Breast epithelium (tissue), 4 donors: ENCODE results near the gene GMPR. TPM values are rescaled to one million over a fixed set of nuclear protein-coding genes. Genes with fewer than 3 reads are reported as not detected.

ENCODE experiments used
- DNase-seq, 2 donors: peaks; one replicate each; pipeline ENCODE4 v3.0.0-alpha.2; 2019; ENCODE audit warnings: low spot score in 2 of 2
- H3K27ac ChIP-seq, 2 donors: fragments of 200-600 bp; sonication (generic) in 1 of 2; one replicate each; pipeline ENCODE4 v1.5.1; 2016 to 2019; ENCODE audit warnings: mild to moderate bottlenecking in 1 of 2
- H3K27me3 ChIP-seq, 2 donors: fragments of 200-600 bp; sonication (generic) in 1 of 2; one replicate each; pipeline versions ENCODE4 v1.5.1 to v1.6.0; 2017 to 2019; ENCODE audit warnings: control low read depth in 1 of 2, mild to moderate bottlenecking in 1 of 2
- H3K36me3 ChIP-seq: fragments of 200-600 bp; one replicate; pipeline ENCODE4 v1.5.1; 2019
- H3K4me1 ChIP-seq, 2 donors: fragments of 200-600 bp; sonication (generic); one replicate each; pipeline ENCODE4 v1.5.1; 2016 to 2019; ENCODE audit warnings: control low read depth in 1 of 2
- H3K4me3 ChIP-seq, 3 donors: fragments of 200-600 bp; sonication (generic); 1 replicate in 2 of 3; 2 replicates in 1 of 3; pipeline ENCODE4 v1.5.1; 2016 to 2019; ENCODE audit warnings: mild to moderate bottlenecking in 3 of 3, moderate library complexity in 2 of 3
- H3K9me3 ChIP-seq, 2 donors: fragments of 200-600 bp; sonication (generic) in 1 of 2; one replicate each; pipeline ENCODE4 v1.5.1; 2016 to 2019; ENCODE audit warnings: control low read depth in 1 of 2
- POLR2A ChIP-seq: fragments of 450-650 bp; IDR thresholded peaks from one replicate; pipeline ENCODE4 v1.6.1; 2016; ENCODE audit warnings: antibody characterized with exemption, mild to moderate bottlenecking, moderate library complexity
- POLR2AphosphoS5 ChIP-seq, 3 donors: sonication (generic); formaldehyde crosslinking; IDR thresholded peaks; one replicate each; pipeline ENCODE4 v1.6.1; 2017; ENCODE audit warnings: antibody characterized with exemption in 3 of 3
- intact Hi-C: fragments of 100-400 bp; cut with DNase I; formaldehyde crosslinking; loops from one replicate; pipeline ENCODE4 v1.15.1; 2023; ENCODE audit warnings: low total_unique reads
- total RNA-seq, 3 donors: library from RNA; depleted of rRNA; stranded (reverse); fragments of >200 nt; gene quantifications; one replicate each; pipeline ENCODE4 v1.1.0, GENCODE V29; 2016
- TF ChIP-seq, protein P1 (sequence below), 3 donors: fragments of 450-650 bp; IDR thresholded peaks; one replicate each; pipeline ENCODE4 v1.5.1; 2016 to 2017; ENCODE audit warnings: antibody characterized with exemption in 3 of 3, mild to moderate bottlenecking in 3 of 3, moderate library complexity in 3 of 3

Gene GMPR
- total RNA-seq, 3 donors from 2014 or later = 4.3 to 16.4 (median 5.9) TPM

DNA sequence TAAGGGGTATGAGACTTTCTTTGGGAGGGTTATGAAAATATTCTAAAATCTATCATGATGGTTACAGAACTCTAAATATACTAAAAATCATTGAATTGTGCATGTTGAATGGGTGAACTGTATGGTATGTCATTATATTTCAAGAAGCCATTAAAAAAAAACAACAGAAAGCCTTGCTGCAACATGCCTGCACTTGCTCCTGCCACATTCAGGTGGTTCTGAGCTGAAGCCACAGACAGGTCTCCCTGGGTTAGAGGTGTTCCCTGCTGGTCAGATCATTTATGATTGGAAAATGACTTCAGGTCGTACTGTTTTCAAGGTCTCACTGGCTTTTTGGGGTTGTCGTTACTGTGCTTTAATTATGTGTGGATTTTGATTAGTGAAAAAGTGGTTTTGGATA, 13.3 kb downstream of the GMPR start:
- no peak overlapping the region for H3K4me3 ChIP-seq
- no peaks in the 10 kb centered on the region for H3K27me3 ChIP-seq
- H3K27ac ChIP-seq = no peak overlapping the region
- TF ChIP-seq POLR2AphosphoS5 (IDR thresholded peaks at IDR 0.05) = no peak
- DNase-seq = no peak
- no peaks in the 10 kb centered on the region for H3K9me3 ChIP-seq
- no peaks in the 10 kb centered on the region for H3K36me3 ChIP-seq
- H3K4me1 ChIP-seq = peaks cover 0 to 5% of the 10 kb centered on the region in 2 donors
- intact Hi-C loops = no loop called here

DNA sequence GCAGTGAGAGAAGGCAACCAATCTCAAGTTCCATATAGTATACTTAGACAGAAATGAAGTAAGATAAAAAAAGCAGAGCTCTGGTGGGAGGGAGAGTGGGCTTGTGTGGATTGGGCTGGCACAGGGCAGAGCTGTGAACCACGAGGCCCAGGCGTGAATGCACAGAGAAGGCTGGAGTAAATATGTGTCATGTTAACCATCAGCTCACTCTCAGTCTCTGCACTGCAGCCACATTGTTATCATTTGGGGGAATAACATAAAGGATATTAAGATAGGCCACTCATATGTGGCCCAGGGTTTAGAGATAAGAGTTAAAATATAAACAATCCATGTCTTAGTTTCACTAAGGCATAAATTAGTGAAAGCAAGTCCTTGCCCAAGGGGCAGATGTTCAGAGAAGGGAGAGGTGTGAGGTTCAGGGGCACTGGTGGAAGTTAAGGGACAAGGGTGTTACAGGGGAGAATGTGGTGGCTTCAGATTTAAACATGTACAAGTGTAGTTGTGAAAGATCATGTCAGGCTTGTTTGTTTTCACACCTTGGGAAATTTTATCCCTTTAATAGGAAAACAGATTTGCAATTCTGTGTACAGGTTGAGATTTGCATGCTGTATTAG, 14.4 kb downstream of the GMPR start:
- Histone ChIP-seq H3K27me3 (no peaks in the 10 kb centered on the region), H3K4me3 (no peak overlapping the region), H3K36me3 (no peaks in the 10 kb centered on the region), H3K9me3 (no peaks in the 10 kb centered on the region), H3K27ac (no peak overlapping the region), H3K4me1 (peaks cover 0 to 5% of the 10 kb centered on the region in 2 donors)
- DNase-seq = no peak
- TF ChIP-seq POLR2A (no peak), POLR2AphosphoS5 (IDR thresholded peaks at IDR 0.05) (no peak)
- TF ChIP-seq, protein P1, sequence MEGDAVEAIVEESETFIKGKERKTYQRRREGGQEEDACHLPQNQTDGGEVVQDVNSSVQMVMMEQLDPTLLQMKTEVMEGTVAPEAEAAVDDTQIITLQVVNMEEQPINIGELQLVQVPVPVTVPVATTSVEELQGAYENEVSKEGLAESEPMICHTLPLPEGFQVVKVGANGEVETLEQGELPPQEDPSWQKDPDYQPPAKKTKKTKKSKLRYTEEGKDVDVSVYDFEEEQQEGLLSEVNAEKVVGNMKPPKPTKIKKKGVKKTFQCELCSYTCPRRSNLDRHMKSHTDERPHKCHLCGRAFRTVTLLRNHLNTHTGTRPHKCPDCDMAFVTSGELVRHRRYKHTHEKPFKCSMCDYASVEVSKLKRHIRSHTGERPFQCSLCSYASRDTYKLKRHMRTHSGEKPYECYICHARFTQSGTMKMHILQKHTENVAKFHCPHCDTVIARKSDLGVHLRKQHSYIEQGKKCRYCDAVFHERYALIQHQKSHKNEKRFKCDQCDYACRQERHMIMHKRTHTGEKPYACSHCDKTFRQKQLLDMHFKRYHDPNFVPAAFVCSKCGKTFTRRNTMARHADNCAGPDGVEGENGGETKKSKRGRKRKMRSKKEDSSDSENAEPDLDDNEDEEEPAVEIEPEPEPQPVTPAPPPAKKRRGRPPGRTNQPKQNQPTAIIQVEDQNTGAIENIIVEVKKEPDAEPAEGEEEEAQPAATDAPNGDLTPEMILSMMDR (IDR thresholded peaks at IDR 0.05) = no peak
- intact Hi-C loops = no loop called here

DNA sequence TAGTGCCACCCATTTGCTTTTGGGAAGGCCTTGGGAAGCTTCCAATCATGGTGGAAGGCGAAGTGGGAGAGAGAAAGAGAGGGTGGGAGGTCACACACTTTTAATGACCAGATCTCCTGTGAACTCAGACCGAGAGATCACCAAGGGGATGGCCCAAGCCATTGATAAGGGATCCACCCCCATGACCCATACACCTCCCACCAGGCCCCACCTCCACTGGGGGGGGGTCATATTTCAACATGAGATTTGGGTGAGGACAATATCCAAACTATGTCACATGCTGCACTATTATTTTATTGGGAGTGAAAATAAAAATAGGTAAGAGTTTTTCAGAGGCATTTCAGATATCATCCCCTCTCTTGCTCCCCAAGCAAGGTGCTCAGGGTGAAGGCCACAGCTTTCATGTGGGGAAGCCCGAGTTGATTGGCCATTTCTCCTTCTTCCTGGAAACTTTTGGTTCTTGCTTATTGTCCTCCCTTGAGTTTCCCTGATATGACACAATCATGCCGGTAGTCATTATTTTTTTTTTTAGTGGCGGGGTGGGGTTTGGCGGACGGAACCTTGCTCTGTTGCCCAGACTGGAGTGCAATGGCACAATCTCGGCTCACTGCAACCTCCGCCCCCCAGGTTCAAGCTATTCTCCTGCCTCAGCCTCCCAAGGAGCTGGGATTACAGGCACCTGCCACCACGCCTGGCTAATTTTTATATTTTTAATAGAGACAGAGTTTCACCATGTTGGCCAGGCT, 15.2 kb downstream of the GMPR start:
- Histone ChIP-seq H3K36me3 (no peaks in the 10 kb centered on the region), H3K27me3 (no peaks in the 10 kb centered on the region), H3K9me3 (no peaks in the 10 kb centered on the region), H3K27ac (no peak overlapping the region), H3K4me1 (peaks cover 0 to 5% of the 10 kb centered on the region in 2 donors), H3K4me3 (no peak overlapping the region)
- TF ChIP-seq, protein P1 (IDR thresholded peaks at IDR 0.05) = no peak
- TF ChIP-seq POLR2A (no peak), POLR2AphosphoS5 (IDR thresholded peaks at IDR 0.05) (no peak)
- intact Hi-C loops = no loop called here
- DNase-seq = no peak

DNA sequence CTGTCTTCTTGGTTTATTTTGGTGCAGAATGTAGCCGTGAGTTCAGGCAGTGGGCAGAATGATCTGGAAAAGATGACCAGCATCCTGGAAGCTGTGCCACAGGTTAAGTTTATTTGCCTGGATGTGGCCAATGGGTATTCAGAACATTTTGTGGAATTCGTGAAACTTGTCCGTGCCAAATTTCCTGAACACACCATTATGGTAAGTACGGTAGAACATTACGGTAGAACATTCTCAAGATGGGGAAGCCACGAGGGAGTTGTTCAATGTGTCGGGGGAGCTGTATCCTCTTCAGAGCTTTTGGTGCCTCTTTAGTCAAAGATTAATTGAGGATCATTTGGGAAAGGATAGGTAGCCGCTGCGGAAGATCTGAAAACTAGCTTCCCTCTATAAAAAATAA, 16.1 kb downstream of the GMPR start:
- Histone ChIP-seq H3K36me3 (no peaks in the 10 kb centered on the region), H3K27ac (no peak overlapping the region), H3K9me3 (no peaks in the 10 kb centered on the region), H3K4me3 (no peak overlapping the region), H3K27me3 (no peaks in the 10 kb centered on the region), H3K4me1 (peaks cover 0 to 3% of the 10 kb centered on the region in 2 donors)
- DNase-seq = no peak
- TF ChIP-seq, protein P1 (IDR thresholded peaks at IDR 0.05) = no peak
- TF ChIP-seq POLR2A = no peak
- no peak for TF ChIP-seq POLR2AphosphoS5 (IDR thresholded peaks at IDR 0.05)
- intact Hi-C loops = no loop called here

DNA sequence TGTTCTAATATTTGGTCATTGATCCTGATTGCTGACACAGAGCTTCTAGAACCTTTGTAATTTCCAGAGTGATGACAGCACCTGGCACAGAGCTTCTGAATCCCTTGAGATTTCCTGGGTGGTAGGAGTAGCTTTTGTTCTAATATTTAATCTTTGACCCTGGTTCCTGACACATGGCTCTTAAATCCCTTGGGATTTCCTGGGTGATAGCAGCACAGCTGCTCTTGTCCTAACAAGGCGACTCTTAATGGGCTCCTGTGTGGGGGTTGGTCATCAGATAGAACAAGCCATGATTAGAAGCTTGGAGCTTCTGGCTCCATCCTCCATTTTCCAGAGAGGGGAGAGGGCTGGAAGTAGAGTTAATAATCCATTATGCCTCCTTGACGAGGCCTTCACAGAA, 18.4 kb downstream of the GMPR start:
- Histone ChIP-seq H3K36me3 (no peaks in the 10 kb centered on the region), H3K27me3 (no peaks in the 10 kb centered on the region), H3K4me1 (no peaks in the 10 kb centered on the region), H3K9me3 (no peaks in the 10 kb centered on the region), H3K27ac (no peak overlapping the region), H3K4me3 (no peak overlapping the region)
- TF ChIP-seq, protein P1 (IDR thresholded peaks at IDR 0.05) = no peak
- TF ChIP-seq POLR2AphosphoS5 (IDR thresholded peaks at IDR 0.05) = no peak
- TF ChIP-seq POLR2A = no peak
- intact Hi-C loops = no loop called here
- DNase-seq = no peak
